ENCODE data around the gene LDB3.

LDB3 gene

GRCh38 chr10:86685416-86685815, 17.1 kb downstream of the LDB3 start:
- in situ Hi-C loops (cut with MboI; ENCODE audit: low sequenced_read_pairs): no loop called here

DNA sequence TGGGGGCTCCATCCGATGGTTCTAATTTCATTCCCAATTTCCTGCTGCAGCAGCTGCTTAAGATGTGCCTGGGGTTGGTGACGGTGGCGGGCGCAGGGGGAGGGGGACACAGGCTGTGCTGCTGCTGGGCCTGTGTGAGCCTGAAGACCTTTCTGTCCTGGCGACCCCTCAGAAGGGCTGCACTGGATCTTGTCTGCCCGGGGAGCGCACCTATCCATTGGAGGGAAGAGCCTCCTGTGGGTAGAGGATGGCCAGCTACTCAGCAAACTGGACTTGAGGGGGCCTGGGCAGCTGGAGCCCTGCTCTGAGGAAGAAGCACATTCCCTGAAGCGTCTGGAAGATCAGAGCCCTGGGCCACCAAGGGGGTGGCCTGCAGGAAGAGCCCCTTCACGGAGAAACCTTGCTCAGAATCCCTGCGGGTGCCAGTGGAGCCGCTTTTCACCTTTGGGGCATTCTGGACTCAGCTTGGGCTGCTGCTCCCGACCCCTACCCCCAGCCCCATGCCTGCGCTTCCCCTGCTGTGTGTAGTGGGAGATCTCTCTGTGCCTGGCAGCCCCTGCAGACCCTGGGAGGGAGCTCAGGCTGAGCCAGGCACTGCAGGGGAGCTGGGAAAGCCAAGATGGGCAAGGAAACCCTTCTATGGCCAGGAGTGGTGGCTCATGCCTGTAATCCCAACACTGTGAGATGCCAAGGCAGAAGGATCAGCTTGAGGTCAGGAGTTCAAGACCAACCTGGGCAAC, 17.8 kb downstream of the LDB3 start:
- in situ Hi-C loops (cut with MboI; ENCODE audit: low sequenced_read_pairs): no loop called here

DNA sequence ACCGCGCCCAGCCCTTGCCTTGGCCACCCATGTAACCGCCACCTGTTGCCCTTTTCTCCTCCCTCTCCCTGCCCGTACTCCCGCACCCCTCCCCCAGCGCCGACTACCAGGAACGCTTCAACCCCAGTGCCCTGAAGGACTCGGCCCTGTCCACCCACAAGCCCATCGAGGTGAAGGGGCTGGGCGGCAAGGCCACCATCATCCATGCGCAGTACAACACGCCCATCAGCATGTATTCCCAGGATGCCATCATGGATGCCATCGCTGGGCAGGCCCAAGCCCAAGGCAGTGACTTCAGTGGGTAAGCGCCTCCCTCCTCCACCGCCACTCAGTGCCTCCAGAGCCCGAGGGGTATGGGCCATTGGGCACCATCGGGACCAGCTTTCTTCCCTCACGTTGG, 18.7 kb downstream of the LDB3 start:
- in situ Hi-C loops (cut with MboI; ENCODE audit: low sequenced_read_pairs): no loop called here

DNA sequence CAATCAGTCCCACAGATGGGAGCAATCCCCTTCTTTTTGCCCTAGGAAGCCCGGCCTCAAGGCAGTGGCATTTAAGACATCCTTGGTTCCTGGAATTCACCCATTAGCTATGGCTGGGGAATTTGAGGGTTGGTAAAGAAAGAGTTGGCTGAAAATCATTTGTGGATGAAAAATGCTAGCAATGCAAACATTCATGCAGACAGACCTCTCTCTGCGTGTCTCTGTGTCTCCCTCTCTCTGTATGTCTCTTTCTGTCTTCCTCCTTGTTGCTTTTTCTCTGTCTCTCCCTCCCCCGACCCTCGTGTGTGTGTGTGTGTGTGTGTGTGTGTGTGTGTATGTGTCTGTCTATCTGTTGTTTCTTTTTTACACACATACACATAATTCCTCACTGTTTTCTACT, 19.4 kb downstream of the LDB3 start:
- in situ Hi-C loops (cut with MboI; ENCODE audit: low sequenced_read_pairs): no loop called here

DNA sequence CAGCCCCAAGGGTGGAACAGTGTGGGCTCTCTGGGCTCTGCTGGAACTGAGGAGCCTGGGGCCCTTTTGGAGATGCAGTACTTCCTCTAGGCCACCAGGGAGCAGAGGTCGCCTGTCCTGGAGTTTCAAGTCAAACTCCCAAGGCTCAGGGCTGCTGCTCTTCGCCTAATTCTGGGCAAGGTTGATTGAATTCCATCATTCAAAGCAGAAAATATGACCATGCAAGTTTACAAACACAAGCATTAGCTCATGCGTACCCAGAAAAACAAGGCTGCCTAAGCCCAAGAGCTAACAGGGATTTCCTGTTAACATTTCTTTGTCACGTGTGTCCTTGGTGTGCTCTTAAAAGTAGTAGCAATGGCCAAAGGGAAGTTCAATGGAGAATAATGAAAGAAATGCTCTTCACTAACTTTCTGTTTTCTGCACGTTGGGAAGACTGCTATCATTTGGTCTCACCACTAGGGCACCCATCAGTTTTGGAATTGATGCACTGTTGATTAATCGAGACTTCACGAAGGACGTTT, 20.1 kb downstream of the LDB3 start:
- in situ Hi-C loops (cut with MboI; ENCODE audit: low sequenced_read_pairs): no loop called here

DNA sequence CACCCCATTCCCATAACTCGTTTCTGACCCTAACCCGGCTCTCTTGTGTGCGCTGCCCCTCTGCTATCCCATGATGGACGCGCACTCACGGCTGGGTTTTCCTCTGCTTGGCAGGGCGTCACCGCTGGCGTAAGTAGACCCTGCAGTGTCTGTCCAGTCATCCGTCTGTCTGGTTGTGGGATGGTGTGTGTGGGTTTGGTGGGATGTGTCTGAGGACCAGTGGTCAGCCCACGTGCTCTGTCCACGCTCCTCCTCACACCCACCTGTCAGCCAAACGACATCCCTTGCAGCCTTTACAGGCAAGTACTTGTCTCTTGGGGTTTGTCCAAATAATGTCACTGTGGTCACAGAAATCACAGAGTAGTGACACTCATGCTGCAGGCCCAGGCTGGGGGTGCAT, 20.8 kb downstream of the LDB3 start:
- in situ Hi-C loops (cut with MboI; ENCODE audit: low sequenced_read_pairs): no loop called here

DNA sequence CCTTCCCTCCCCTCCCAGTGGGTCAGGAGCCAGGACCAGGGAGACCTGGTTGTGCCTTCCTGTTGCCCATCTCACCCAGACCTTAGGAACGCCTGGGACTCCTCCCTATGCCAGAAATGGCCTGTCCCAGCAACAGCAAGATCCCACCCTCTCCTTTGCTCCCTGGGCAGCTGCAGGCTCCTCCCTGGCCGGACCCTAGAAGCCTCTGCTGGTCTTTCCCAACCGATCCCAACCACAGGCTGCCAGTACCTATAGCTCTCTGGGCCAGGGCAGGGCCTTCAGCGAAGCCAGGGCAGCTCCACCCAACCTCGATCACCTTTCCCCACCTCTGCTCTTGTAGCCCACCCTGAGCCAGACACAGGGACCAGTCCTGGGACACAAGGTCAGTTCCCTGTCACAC, 21.9 kb downstream of the LDB3 start:
- in situ Hi-C loops (cut with MboI; ENCODE audit: low sequenced_read_pairs): no loop called here

DNA sequence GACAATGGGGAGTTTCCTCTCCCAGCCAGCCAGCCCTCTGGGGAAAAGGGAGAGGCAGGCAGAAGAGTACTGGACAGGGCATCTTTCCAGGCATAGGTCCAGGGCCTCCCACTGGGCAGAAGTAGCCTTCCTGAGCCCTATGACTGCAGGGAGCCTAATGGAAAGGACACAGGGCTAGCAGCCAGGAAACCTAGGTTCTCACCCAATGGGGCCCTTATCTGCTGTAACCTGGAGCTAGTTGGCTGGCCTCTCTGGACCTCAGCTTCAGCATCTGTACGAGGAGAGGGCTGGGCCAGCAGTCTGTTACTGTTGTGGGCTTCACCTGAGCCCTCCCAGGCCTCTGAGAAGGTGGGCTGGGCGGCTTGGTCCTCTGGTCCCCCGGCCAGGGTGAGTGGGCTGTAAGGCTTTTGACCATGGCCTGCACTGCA, 22.4 kb downstream of the LDB3 start:
- in situ Hi-C loops (cut with MboI; ENCODE audit: low sequenced_read_pairs): no loop called here

GRCh38 chr10:86691333-86692022, 23.2 kb downstream of the LDB3 start:
- in situ Hi-C loops (cut with MboI; ENCODE audit: low sequenced_read_pairs): no loop called here

DNA sequence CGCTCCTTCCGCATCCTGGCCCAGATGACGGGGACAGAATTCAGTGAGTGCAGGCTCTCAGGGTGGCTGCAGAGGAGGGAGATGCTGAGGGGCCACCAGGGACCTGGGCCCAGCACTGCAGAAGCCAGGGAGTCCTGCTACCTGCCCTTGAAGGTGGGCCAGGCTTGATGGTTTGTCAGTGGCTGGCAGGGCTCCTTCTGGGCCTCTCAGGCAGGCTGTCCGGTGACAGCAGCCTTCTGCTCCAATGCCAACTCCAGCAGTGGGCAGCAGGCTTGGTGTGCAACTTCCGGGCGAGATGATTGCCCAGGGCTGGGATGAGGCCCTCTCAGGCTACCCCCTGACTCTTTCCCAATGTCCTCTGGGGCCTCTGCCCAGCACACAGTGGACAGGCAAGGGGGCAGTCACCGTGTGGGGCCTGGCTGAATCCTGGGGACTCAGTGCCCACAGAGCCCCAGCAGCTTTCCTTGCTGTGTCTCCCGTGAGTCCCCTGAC, 23.8 kb downstream of the LDB3 start:
- in situ Hi-C loops (cut with MboI; ENCODE audit: low sequenced_read_pairs): no loop called here

DNA sequence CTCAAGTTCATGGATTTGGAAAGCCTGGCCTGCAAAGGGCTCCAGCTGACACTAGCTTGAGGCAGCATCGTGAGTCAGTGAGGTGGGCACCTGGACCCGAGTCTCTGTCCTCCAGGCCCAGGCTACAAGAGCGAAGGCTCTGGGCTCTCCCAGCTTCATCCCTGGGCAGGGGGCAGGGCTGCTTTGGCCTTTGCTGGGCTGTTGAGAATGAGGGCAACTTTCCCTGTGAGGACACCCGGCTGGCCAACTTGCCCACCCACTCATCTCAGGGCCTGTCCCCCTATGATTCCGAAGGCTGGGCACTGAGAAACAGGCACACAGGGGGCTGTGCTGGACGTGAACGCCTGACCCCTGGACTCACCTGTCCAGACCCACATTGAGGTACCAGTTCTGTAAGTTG, 24.4 kb downstream of the LDB3 start:
- in situ Hi-C loops (cut with MboI; ENCODE audit: low sequenced_read_pairs): no loop called here

GRCh38 chr10:86693275-86693674, 25.0 kb downstream of the LDB3 start:
- in situ Hi-C loops (cut with MboI; ENCODE audit: low sequenced_read_pairs): no loop called here

GRCh38 chr10:86693721-86694369, 25.5 kb downstream of the LDB3 start:
- in situ Hi-C loops (cut with MboI; ENCODE audit: low sequenced_read_pairs): no loop called here

- in situ Hi-C loops (cut with MboI; ENCODE audit: low sequenced_read_pairs): no loop called here
Observed at GRCh38 chr10:86698207-86698940, 30.1 kb downstream of the LDB3 start.

- in situ Hi-C loops (cut with MboI; ENCODE audit: low sequenced_read_pairs): no loop called here
Observed at GRCh38 chr10:86699125-86699524, 30.8 kb downstream of the LDB3 start.

DNA sequence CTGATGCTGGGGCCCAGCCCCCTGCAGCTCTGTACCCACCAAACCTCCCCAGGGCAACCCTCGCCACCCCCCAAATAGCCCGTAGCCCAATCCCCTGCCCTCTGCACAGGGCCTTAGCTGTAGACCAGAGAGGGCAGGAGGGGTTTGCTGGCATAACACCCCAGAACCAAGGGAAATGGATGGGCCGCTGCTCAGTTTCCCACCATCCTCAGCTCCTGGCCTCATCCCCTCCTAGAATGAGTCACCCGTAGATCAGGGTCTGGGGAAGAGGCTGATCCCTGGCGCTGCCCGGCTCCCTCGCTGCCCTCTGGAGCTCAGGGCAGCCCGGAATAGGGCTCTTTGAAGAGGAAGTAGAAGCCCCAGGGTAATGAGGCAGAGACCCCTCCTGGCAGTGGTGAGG, 31.2 kb downstream of the LDB3 start:
- in situ Hi-C loops (cut with MboI; ENCODE audit: low sequenced_read_pairs): no loop called here

DNA sequence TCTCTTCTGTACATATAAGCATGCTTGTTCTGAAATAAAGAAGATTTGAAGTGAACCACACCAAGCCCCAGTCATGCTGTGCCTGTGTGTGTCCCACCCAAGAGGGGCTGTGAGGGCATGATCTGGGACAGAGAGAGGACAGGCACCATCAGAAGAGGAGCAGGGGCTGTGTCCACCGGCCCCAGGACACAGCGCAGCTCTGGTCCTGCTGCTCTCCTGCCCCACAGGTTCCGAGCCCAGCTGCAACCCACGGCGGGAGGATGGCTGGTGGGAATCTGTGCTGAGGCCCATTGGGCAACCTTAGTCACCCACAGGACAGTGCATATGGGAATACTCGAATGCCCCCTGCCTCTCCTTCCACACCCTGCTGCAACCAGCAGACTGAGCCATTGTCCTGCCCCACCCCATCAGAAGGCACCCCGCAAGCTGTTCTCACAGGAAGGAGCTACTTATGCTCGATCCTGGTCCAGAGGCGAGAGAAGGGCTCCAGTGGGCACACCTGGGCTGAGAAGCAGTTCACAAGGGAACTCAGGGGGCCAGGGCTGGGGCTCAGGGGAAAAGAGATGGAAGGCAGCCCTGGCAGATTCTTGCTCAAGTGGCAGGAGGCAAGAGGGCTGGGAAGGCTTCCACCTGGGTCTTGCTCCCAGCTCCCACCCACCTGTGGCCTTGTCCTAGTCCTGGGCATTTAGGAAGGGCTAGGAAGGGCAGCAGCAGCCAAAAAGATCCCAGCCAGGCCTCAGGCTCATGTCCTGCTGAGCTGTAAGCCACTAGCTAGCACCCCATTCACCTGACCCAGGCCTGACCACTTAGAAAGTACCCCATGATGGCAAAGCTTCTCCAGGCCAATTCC, 31.9 kb downstream of the LDB3 start:
- in situ Hi-C loops (cut with MboI; ENCODE audit: low sequenced_read_pairs): no loop called here

DNA sequence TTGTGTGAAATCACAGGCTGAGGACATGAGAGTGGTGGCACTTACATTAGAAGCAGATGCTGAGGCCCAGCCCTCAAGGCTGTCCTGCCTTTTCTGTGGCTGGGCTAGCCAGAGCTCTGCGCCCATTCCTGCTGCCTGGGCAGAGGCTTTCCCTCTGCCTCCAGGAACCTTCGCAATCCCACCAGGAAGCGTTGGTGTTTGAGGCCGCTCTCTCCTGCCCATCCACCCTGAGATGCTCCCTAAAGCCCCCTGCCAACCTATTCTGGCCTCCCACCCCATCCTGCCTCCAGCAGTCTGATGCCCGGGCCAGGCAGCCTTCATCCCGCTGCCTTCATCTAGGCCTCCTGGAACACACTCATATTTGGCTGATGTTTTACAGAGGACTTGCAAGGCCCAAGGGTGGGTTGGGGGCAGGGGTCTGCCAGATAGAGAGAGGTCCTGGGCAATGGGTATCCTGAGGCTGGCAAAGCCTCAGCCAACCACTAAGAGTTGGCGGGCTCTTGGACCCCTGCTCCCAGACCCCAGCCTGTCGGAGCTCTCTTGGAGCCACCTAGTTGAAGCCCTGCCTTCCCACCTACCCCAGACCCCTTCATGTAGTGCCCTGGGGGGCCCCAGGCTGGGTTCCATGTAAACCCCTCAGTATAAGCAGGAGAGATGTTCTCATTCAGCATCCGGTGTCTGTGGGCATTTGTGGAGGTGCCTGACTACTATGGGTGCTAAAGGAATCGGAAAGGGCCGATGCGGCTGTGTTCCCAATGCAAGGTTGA, 32.7 kb downstream of the LDB3 start:
- in situ Hi-C loops (cut with MboI; ENCODE audit: low sequenced_read_pairs): no loop called here

DNA sequence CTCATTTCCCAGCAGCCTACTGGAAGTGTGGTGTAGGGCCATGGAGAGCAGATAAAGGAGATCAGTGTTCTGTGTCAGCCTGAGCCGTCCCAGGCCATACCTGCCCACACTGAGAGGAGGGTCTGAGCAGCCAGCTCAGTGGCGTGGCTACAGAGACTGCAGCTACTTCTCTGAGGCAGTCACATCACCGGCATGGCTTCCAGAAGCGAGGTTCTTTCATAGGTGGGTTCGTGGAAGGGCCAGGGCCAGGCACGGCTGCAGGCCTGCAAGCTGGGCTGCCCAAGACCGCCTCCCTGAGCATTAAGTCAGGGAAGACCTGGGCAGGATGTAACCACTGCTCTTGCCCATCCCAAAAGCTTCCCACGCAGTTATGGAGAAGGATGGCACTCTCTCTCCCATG, 34.9 kb downstream of the LDB3 start:
- in situ Hi-C loops (cut with MboI; ENCODE audit: low sequenced_read_pairs): no loop called here

Measured in HL-60/S4 treated with retinoic acid at 250 ng/mL for 4 days and 3 days (cell line).